Gastrocnemius medialis (tissue), 4 donors: Measurements from ENCODE around the gene RPA1. TPM values are rescaled to one million over a fixed set of nuclear protein-coding genes. Genes with fewer than 3 reads are reported as not detected.

Source experiments
- ATAC-seq, 2 donors: fragments of 150-250 bp; one replicate each; pipeline ENCODE4 v1.9.1; 2016
- DNase-seq, 2 donors: peaks; one replicate each; pipeline ENCODE4 v3.0.0-alpha.2; 2019
- H3K27ac ChIP-seq, 4 donors: fragments of 200-600 bp; sonication (generic); 1 replicate in 1 of 4; 2 replicates in 3 of 4; pipeline ENCODE4 v1.5.1; 2016 to 2018; ENCODE audit warnings: mild to moderate bottlenecking in 2 of 4, moderate library complexity in 1 of 4
- H3K27me3 ChIP-seq, 3 donors: fragments of 200-600 bp; sonication (generic) in 2 of 3; 1 replicate in 1 of 3; 2 replicates in 2 of 3; pipeline versions ENCODE4 v1.5.1 to v1.6.0; 2016 to 2019; ENCODE audit warnings: mild to moderate bottlenecking in 1 of 3, moderate library complexity in 1 of 3
- H3K36me3 ChIP-seq, 2 donors: fragments of 200-600 bp; sonication (generic) in 1 of 2; one replicate each; pipeline ENCODE4 v1.5.1; 2017 to 2018
- H3K4me1 ChIP-seq, 2 donors: fragments of 200-600 bp; sonication (generic) in 1 of 2; one replicate each; pipeline ENCODE4 v1.5.1; 2016 to 2017; ENCODE audit warnings: mild to moderate bottlenecking in 2 of 2
- H3K4me3 ChIP-seq, 4 donors: fragments of 200-600 bp; sonication (generic) in 3 of 4; 1 replicate in 1 of 4; 2 replicates in 3 of 4; pipeline ENCODE4 v1.5.1; 2016 to 2019; ENCODE audit warnings: mild to moderate bottlenecking in 2 of 4
- H3K9me3 ChIP-seq, 3 donors: fragments of 200-600 bp; sonication (generic) in 2 of 3; 1 replicate in 1 of 3; 2 replicates in 2 of 3; pipeline ENCODE4 v1.5.1; 2016 to 2019
- CTCF ChIP-seq, 5 experiments: fragments of 450-650 bp in 3 of 5; fragments of 200-600 bp in 2 of 5; sonication (generic) in 2 of 5; IDR thresholded peaks in 4 of 5; conservative IDR thresholded peaks in 1 of 5; 1 replicate in 4 of 5; 2 replicates in 1 of 5; pipeline ENCODE4 v1.5.1; 2016 to 2019; ENCODE audit warnings: antibody characterized with exemption in 5 of 5, mild to moderate bottlenecking in 3 of 5, moderate library complexity in 3 of 5
- POLR2A ChIP-seq, 2 donors: fragments of 450-650 bp; IDR thresholded peaks; one replicate each; pipeline ENCODE4 v1.6.1; 2017; ENCODE audit warnings: antibody characterized with exemption in 2 of 2, mild to moderate bottlenecking in 2 of 2, moderate library complexity in 2 of 2
- in situ Hi-C, 4 donors: fragments of 200-750 bp; cut with MboI; loops; one replicate each; pipeline versions ENCODE4 v1.15.0 to v1.8.0; 2017; ENCODE audit warnings: low sequenced_read_pairs in 4 of 4
- intact Hi-C: fragments of 100-400 bp; cut with DNase I; formaldehyde crosslinking; loops from one replicate; pipeline ENCODE4 v1.15.1; 2023; ENCODE audit warnings: low total_unique reads
- total RNA-seq, 4 donors: library from RNA; depleted of rRNA; stranded (reverse); fragments of >200 nt; gene quantifications; one replicate each; pipeline versions ENCODE4 v1.1.0 to v1.2.3, GENCODE V29; 2016

RPA1 gene
- total RNA-seq, 4 donors from 2014 or later: 26.5 to 46.8 (median 34.9) TPM

GRCh38 chr17:1800240-1800639, 29.6 kb upstream of the RPA1 start:
- Histone ChIP-seq H3K4me3 (no peak overlapping the region), H3K9me3 (no peaks in the 10 kb centered on the region), H3K27ac (peak overlapping the region; percentile 90 to 97 (median 96)), H3K36me3 (peaks cover 0 to 13% of the 10 kb centered on the region in 2 donors), H3K4me1 (peaks cover 44 to 45% of the 10 kb centered on the region in 2 donors), H3K27me3 (no peaks in the 10 kb centered on the region)
- peak; percentile 67 to 82 for DNase-seq
- in situ Hi-C loops (no loop called here), intact Hi-C loops (no loop called here)
- peak; percentile 65 to 68 for ATAC-seq
- TF ChIP-seq CTCF (IDR thresholded peaks at IDR 0.05 in 4 of 5, conservative IDR thresholded peaks at IDR 0.05 in 1 of 5): peak in 1 of 5 experiments; percentile 15
- no peak for TF ChIP-seq POLR2A (IDR thresholded peaks at IDR 0.05)

- no peak overlapping the region for H3K4me3 ChIP-seq
- in situ Hi-C loops: no loop called here
- no peaks in the 10 kb centered on the region for H3K9me3 ChIP-seq
- DNase-seq (no peak), ATAC-seq (no peak)
- peak overlapping the region; percentile 90 to 97 (median 96) for H3K27ac ChIP-seq
- H3K4me1 ChIP-seq: peaks cover 39 to 41% of the 10 kb centered on the region in 2 donors
- no peak for TF ChIP-seq POLR2A (IDR thresholded peaks at IDR 0.05)
- no peak for TF ChIP-seq CTCF (IDR thresholded peaks at IDR 0.05 in 4 of 5, conservative IDR thresholded peaks at IDR 0.05 in 1 of 5)
- peaks cover 0 to 13% of the 10 kb centered on the region in 2 donors for H3K36me3 ChIP-seq
- H3K27me3 ChIP-seq: no peaks in the 10 kb centered on the region
- intact Hi-C loops: no loop called here
Observed at GRCh38 chr17:1800712-1801111, 29.1 kb upstream of the RPA1 start.

GRCh38 chr17:1802429-1802828, 27.4 kb upstream of the RPA1 start:
- TF ChIP-seq CTCF (IDR thresholded peaks at IDR 0.05 in 4 of 5, conservative IDR thresholded peaks at IDR 0.05 in 1 of 5) (no peak), POLR2A (IDR thresholded peaks at IDR 0.05) (no peak)
- H3K27ac ChIP-seq: peak overlapping the region; percentile 90 to 97 (median 96)
- in situ Hi-C loops (no loop called here), intact Hi-C loops (no loop called here)
- H3K36me3 ChIP-seq: peaks cover 0 to 20% of the 10 kb centered on the region in 2 donors
- H3K4me3 ChIP-seq: no peak overlapping the region
- ATAC-seq (no peak), DNase-seq (no peak)
- no peaks in the 10 kb centered on the region for H3K27me3 ChIP-seq
- H3K9me3 ChIP-seq: no peaks in the 10 kb centered on the region
- H3K4me1 ChIP-seq: peaks cover 23 to 24% of the 10 kb centered on the region in 2 donors

GRCh38 chr17:1803280-1803679, 26.5 kb upstream of the RPA1 start:
- Histone ChIP-seq H3K27ac (peak overlapping the region; percentile 90 to 97 (median 96)), H3K4me1 (peaks cover 16 to 17% of the 10 kb centered on the region in 2 donors), H3K36me3 (peaks cover 0 to 20% of the 10 kb centered on the region in 2 donors), H3K9me3 (no peaks in the 10 kb centered on the region), H3K4me3 (no peak overlapping the region), H3K27me3 (no peaks in the 10 kb centered on the region)
- DNase-seq: peak in 1 of 2 donors; percentile 55
- peak; percentile 65 to 67 for ATAC-seq
- in situ Hi-C loops: no loop called here
- intact Hi-C loops: no loop called here
- TF ChIP-seq CTCF (IDR thresholded peaks at IDR 0.05 in 4 of 5, conservative IDR thresholded peaks at IDR 0.05 in 1 of 5): no peak
- peak in 1 of 2 donors; percentile 19 for TF ChIP-seq POLR2A (IDR thresholded peaks at IDR 0.05)

GRCh38 chr17:1807890-1808289, 21.9 kb upstream of the RPA1 start:
- H3K36me3 ChIP-seq: peaks cover 0 to 28% of the 10 kb centered on the region in 2 donors
- TF ChIP-seq CTCF (IDR thresholded peaks at IDR 0.05 in 4 of 5, conservative IDR thresholded peaks at IDR 0.05 in 1 of 5): no peak
- no peak for TF ChIP-seq POLR2A (IDR thresholded peaks at IDR 0.05)

More at GRCh38 chr17:1807890-1808289, 21.9 kb upstream of the RPA1 start:
- ATAC-seq (no peak), DNase-seq (no peak)
- Histone ChIP-seq H3K4me3 (no peak overlapping the region), H3K27me3 (no peaks in the 10 kb centered on the region), H3K27ac (no peak overlapping the region), H3K4me1 (peaks cover 0 to 3% of the 10 kb centered on the region in 2 donors), H3K9me3 (no peaks in the 10 kb centered on the region)
- in situ Hi-C loops (no loop called here), intact Hi-C loops (no loop called here)
